Upper lobe of left lung (tissue), 6 donors: Measurements from ENCODE around the gene MASTL. TPM values are rescaled to one million over a fixed set of nuclear protein-coding genes. Genes with fewer than 3 reads are reported as not detected.

Experiments used
- ATAC-seq, 2 donors: fragments of 200-7000 bp; cut with Tn5 transposase; one replicate each; pipeline ENCODE4 v1.9.1; 2022; ENCODE audit warnings: mild to moderate bottlenecking in 2 of 2, moderate library complexity in 2 of 2; ENCODE audit not compliant: low FRiP score in 2 of 2
- DNase-seq, 2 donors: peaks; one replicate each; pipeline ENCODE4 v3.0.0-alpha.2; 2019 to 2020
- H3K27ac ChIP-seq, 4 donors: fragments of 200-600 bp; sonication (generic); one replicate each; pipeline ENCODE4 v1.5.1; 2016 to 2019
- H3K27me3 ChIP-seq, 4 donors: fragments of 200-600 bp; sonication (generic); one replicate each; pipeline ENCODE4 v1.5.1; 2017 to 2019
- H3K36me3 ChIP-seq, 4 donors: fragments of 200-600 bp; sonication (generic); one replicate each; pipeline ENCODE4 v1.5.1; 2016 to 2019
- H3K4me1 ChIP-seq, 4 donors: fragments of 200-600 bp; sonication (generic); one replicate each; pipeline ENCODE4 v1.5.1; 2018 to 2019
- H3K4me3 ChIP-seq, 4 donors: fragments of 200-600 bp; sonication (generic); one replicate each; pipeline ENCODE4 v1.5.1; 2017 to 2019; ENCODE audit warnings: mild to moderate bottlenecking in 2 of 4, moderate library complexity in 1 of 4
- H3K9me3 ChIP-seq, 4 donors: fragments of 200-600 bp; sonication (generic); one replicate each; pipeline ENCODE4 v1.5.1; 2018 to 2019
- EP300 ChIP-seq, 4 donors: sonication (generic); formaldehyde crosslinking; IDR thresholded peaks; one replicate each; pipeline ENCODE4 v1.5.1; 2017; ENCODE audit warnings: antibody characterized with exemption in 4 of 4, control low read depth in 2 of 4
- POLR2A ChIP-seq, 4 donors: fragments of 450-650 bp; IDR thresholded peaks; one replicate each; pipeline ENCODE4 v1.5.1; 2016 to 2017; ENCODE audit warnings: antibody characterized with exemption in 4 of 4, mild to moderate bottlenecking in 2 of 4
- POLR2AphosphoS5 ChIP-seq, 2 donors: sonication (generic); formaldehyde crosslinking; IDR thresholded peaks; one replicate each; pipeline ENCODE4 v1.5.1; 2017; ENCODE audit warnings: antibody characterized with exemption in 2 of 2
- WGBS, 2 donors: methylation state at CpG; one replicate each; pipeline ENCODE4 v1.1.5; 2017 to 2018; 5-methylcytosine and 5-hydroxymethylcytosine counted together
- total RNA-seq, 6 donors: library from RNA; depleted of rRNA in 4 of 6; stranded (reverse); fragments of >200 nt in 4 of 6; gene quantifications; one replicate each; pipeline versions ENCODE4 v1.1.0 to v1.2.1, GENCODE V29; 2016 to 2021
- TF ChIP-seq, protein P1 (sequence below), 6 experiments: fragments of 450-650 bp in 4 of 6; fragments of 200-600 bp in 2 of 6; sonication (generic) in 2 of 6; IDR thresholded peaks; one replicate each; pipeline ENCODE4 v1.5.1; 2016 to 2019; ENCODE audit warnings: antibody characterized with exemption in 6 of 6
- donor health status: DM: no; HTN: no; CAD: no; lungs with moderate emphysema.
- donor health status: DM: no; HTN: yes; CAD: no; lungs with severe emphysema.

MASTL gene
- total RNA-seq, 6 donors from 2014 or later: 5.7 to 19.9 (median 7.5) TPM

DNA sequence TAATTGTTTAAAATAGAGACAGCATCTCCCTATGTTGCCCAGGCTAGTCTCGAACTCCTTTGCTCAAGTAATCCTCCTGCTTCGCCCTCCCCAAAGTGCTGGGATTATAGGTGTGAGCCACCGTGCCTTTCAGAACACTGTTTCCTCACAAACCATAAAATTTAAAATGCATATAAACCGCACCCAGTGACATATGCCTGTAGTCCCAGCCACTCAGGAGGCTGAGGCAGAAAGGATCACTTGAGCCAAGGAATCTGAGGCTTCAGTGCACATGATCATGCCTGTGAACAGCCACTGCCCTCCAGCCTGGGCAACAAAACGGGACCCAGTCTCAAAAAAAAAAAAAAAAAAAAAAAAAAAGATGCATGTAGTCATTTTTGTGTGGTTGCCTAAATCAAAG lies 48.7 kb downstream of the MASTL start:
- no peak overlapping the region for H3K4me3 ChIP-seq
- no peak overlapping the region for H3K27ac ChIP-seq
- ATAC-seq (no peak), DNase-seq (no peak)
- TF ChIP-seq, protein P1, sequence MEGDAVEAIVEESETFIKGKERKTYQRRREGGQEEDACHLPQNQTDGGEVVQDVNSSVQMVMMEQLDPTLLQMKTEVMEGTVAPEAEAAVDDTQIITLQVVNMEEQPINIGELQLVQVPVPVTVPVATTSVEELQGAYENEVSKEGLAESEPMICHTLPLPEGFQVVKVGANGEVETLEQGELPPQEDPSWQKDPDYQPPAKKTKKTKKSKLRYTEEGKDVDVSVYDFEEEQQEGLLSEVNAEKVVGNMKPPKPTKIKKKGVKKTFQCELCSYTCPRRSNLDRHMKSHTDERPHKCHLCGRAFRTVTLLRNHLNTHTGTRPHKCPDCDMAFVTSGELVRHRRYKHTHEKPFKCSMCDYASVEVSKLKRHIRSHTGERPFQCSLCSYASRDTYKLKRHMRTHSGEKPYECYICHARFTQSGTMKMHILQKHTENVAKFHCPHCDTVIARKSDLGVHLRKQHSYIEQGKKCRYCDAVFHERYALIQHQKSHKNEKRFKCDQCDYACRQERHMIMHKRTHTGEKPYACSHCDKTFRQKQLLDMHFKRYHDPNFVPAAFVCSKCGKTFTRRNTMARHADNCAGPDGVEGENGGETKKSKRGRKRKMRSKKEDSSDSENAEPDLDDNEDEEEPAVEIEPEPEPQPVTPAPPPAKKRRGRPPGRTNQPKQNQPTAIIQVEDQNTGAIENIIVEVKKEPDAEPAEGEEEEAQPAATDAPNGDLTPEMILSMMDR (IDR thresholded peaks at IDR 0.05): no peak
- TF ChIP-seq POLR2A (IDR thresholded peaks at IDR 0.05) (no peak), EP300 (IDR thresholded peaks at IDR 0.05) (no peak), POLR2AphosphoS5 (IDR thresholded peaks at IDR 0.05) (no peak)
- peaks cover 20 to 91% (median 63%) of the 10 kb centered on the region in 4 donors for H3K36me3 ChIP-seq
- no peaks in the 10 kb centered on the region for H3K27me3 ChIP-seq
- no peaks in the 10 kb centered on the region for H3K4me1 ChIP-seq
- H3K9me3 ChIP-seq: no peaks in the 10 kb centered on the region
- 74 to 93% methylated on average over 5 of the region's 5 CpGs for WGBS, 2 donors

DNA sequence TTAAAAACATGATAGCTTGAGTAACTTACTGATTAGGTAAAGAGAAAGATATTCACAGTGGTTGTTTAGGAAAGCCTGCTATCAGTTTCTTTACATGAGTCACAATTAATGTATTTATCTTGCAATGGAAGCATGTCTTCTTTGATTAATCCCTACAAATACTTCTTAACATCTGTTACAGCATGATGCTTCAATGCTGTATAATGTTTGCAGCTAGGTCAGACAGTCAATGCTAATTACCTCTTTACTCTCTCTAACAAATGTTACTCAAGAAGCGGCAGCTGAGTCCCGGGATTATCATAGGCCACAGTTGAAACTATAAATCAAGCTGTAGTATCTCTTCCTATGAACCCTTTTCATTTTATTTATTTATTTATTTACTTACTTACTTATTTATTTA lies 52.2 kb downstream of the MASTL start:
- no peaks in the 10 kb centered on the region for H3K4me1 ChIP-seq
- no peak overlapping the region for H3K4me3 ChIP-seq
- H3K36me3 ChIP-seq: peaks cover 23 to 99% (median 74%) of the 10 kb centered on the region in 4 donors
- no peak overlapping the region for H3K27ac ChIP-seq
- WGBS, 2 donors: 95 to 96% methylated on average over 2 of the region's 2 CpGs
- no peaks in the 10 kb centered on the region for H3K27me3 ChIP-seq
- TF ChIP-seq POLR2A (IDR thresholded peaks at IDR 0.05): no peak
- TF ChIP-seq EP300 (IDR thresholded peaks at IDR 0.05): no peak
- no peak for ATAC-seq
- DNase-seq: no peak
- H3K9me3 ChIP-seq: no peaks in the 10 kb centered on the region

DNA sequence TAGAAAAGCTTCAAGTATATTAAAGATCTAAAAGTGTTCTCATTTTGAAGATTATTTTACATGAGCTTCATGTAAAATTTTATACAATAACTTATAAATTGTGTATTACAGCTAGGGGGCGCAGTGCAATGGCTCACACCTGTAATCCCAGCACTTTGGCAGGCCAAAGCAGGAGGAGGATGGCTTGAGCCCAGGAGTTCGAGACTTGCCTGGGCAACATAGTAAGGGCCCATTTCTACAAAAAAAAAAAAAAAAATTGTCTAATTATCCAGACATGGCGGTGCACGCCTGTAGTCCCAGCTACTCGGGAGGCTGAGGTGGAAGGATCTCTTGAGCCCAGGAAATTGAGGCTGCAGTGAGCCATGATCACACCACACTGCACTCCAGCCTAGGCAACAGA lies 68.8 kb downstream of the MASTL start:
- peak in 1 of 2 donors; percentile 55 for DNase-seq
- ATAC-seq: peak in 1 of 2 donors; percentile 56
- Histone ChIP-seq H3K27ac (no peak overlapping the region), H3K27me3 (no peaks in the 10 kb centered on the region), H3K9me3 (no peaks in the 10 kb centered on the region), H3K4me3 (no peak overlapping the region), H3K4me1 (no peaks in the 10 kb centered on the region), H3K36me3 (peaks cover 2 to 54% (median 14%) of the 10 kb centered on the region in 4 donors)
- WGBS, 2 donors: 66 to 77% methylated on average over 5 of the region's 5 CpGs
- TF ChIP-seq, protein P1 (IDR thresholded peaks at IDR 0.05): peak in 5 of 6 experiments; percentile 17 to 52 (median 33)
- TF ChIP-seq POLR2A (IDR thresholded peaks at IDR 0.05): no peak

DNA sequence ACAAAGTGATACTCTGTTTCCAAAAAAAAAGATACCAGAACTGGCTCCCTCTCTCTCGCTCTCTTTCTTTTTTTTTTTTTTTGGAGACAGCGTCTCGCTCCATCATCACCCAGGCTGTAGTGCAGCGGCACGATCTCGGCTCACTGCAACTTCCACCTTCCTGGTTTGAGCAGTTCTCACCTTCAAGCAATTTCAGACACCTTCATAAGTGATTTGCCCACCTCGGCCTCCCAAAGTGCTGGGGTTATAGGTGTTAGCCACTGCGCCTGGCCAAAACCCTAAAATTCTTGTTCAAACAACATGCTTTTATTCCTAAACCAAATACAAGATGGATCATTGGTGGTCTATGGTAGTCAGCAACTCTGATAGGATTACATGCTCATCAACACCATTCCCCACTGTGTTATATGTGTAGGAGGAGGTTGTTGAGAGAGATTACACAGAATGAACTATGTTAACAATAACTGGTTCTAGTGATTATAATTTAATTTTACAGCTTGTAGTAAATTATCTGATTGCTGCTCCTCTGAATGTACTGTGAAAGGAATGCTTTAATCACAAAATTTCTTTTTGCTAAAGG lies 69.9 kb downstream of the MASTL start:
- Histone ChIP-seq H3K9me3 (no peaks in the 10 kb centered on the region), H3K27me3 (no peaks in the 10 kb centered on the region), H3K36me3 (peaks cover 2 to 53% (median 11%) of the 10 kb centered on the region in 4 donors), H3K4me3 (no peak overlapping the region), H3K4me1 (no peaks in the 10 kb centered on the region), H3K27ac (no peak overlapping the region)
- 81 to 86% methylated on average over 8 of the region's 8 CpGs for WGBS, 2 donors
- TF ChIP-seq, protein P1 (IDR thresholded peaks at IDR 0.05): no peak
- no peak for TF ChIP-seq POLR2AphosphoS5 (IDR thresholded peaks at IDR 0.05)
- no peak for TF ChIP-seq POLR2A (IDR thresholded peaks at IDR 0.05)
- no peak for TF ChIP-seq EP300 (IDR thresholded peaks at IDR 0.05)
- no peak for DNase-seq
- no peak for ATAC-seq

DNA sequence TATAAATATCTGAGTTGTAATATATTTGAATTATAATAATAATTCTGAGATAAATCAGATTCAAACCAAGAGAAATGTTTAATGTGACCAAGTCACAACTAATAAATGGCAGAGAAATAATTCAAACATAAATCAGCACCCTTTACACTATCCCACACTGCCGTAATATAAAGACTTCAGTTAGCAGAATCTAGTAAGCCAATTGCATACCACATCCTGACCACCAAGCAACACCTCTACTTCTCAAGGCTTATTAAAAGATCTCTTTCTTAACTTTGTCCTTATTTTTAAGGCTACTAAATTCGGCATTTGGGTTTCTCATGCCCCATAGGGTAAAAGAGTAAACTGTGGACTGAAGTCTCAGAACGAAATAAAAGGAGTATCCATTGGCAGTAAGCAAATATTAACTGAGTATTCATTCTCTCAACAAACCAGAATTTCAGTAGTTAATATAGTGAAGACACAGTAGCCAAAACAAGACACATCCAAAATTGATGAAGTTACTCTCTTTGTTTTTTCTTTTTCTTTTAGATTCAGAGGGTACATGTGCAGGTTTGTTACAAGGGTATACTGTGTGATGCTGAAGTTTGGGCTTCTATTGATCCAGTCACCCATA lies 70.6 kb downstream of the MASTL start:
- WGBS, 2 donors: 57% methylated on average over 3 of the region's 3 CpGs
- Histone ChIP-seq H3K27ac (no peak overlapping the region), H3K4me3 (no peak overlapping the region), H3K4me1 (no peaks in the 10 kb centered on the region), H3K36me3 (peaks cover 0 to 53% (median 9%) of the 10 kb centered on the region in 4 donors), H3K9me3 (no peaks in the 10 kb centered on the region), H3K27me3 (no peaks in the 10 kb centered on the region)
- no peak for DNase-seq
- TF ChIP-seq POLR2A (IDR thresholded peaks at IDR 0.05) (no peak), EP300 (IDR thresholded peaks at IDR 0.05) (no peak), POLR2AphosphoS5 (IDR thresholded peaks at IDR 0.05) (no peak)
- TF ChIP-seq, protein P1 (IDR thresholded peaks at IDR 0.05): no peak
- ATAC-seq: no peak
